HUES6 (cell line): Measurements from ENCODE around the gene DNAL4.
"Not testable (repeated sequence)": the region's sequence is repeated elsewhere in the genome, so short reads cannot be mapped to it uniquely, and the experiment has no call there.

Experiments used
- H3K27ac ChIP-seq: 2 replicates; pipeline ENCODE4 v1.7.0; 2013; ENCODE audit warnings: low read depth, mild to moderate bottlenecking, low read length, inconsistent platforms
- H3K27me3 ChIP-seq: 2 replicates; pipeline ENCODE4 v1.6.1; 2013; ENCODE audit warnings: low read length; ENCODE audit not compliant: control insufficient read depth, insufficient read depth
- H3K36me3 ChIP-seq: 2 replicates; pipeline ENCODE4 v1.6.1; 2013; ENCODE audit warnings: low read length; ENCODE audit not compliant: control insufficient read depth, insufficient read depth
- H3K4me1 ChIP-seq: 2 replicates; pipeline ENCODE4 v1.6.1; 2013; ENCODE audit warnings: low read length; ENCODE audit not compliant: control insufficient read depth, insufficient read depth
- H3K4me3 ChIP-seq: 2 replicates; pipeline ENCODE4 v1.5.1; 2013; ENCODE audit warnings: low read depth, low read length
- H3K9ac ChIP-seq: one replicate; pipeline ENCODE4 v1.6.1; 2013; ENCODE audit warnings: mild to moderate bottlenecking, low read length
- H3K9me3 ChIP-seq: 2 replicates; pipeline ENCODE4 v1.6.1; 2013; ENCODE audit warnings: low read depth, low read length; ENCODE audit not compliant: control insufficient read depth, insufficient read depth

DNAL4 gene

GRCh38 chr22:38826801-38827200 lies 32.9 kb upstream of the DNAL4 start:
- Histone ChIP-seq H3K9ac (no peak overlapping the region), H3K27ac (no peak overlapping the region), H3K36me3 (no peaks in the 10 kb centered on the region), H3K4me1 (0 out of 2 replicates have a peak, but pooled peaks cover under 1% of the 10 kb centered on the region), H3K27me3 (no peaks in the 10 kb centered on the region), H3K4me3 (no peak overlapping the region), H3K9me3 (no peaks in the 10 kb centered on the region)

GRCh38 chr22:38826386-38826785 lies 32.4 kb upstream of the DNAL4 start:
- Histone ChIP-seq H3K36me3 (no peaks in the 10 kb centered on the region), H3K4me3 (no peak overlapping the region), H3K9ac (no peak overlapping the region), H3K4me1 (no peaks in the 10 kb centered on the region), H3K9me3 (no peaks in the 10 kb centered on the region), H3K27me3 (0 out of 2 replicates have a peak, but pooled peaks cover 2% of the 10 kb centered on the region), H3K27ac (no peak overlapping the region)

GRCh38 chr22:38824585-38824984 lies 30.6 kb upstream of the DNAL4 start:
- H3K27me3 ChIP-seq: peaks cover 10% of the 10 kb centered on the region
- no peaks in the 10 kb centered on the region for H3K4me1 ChIP-seq
- H3K27ac ChIP-seq: no peak overlapping the region
- H3K9me3 ChIP-seq: no peaks in the 10 kb centered on the region
- H3K36me3 ChIP-seq: no peaks in the 10 kb centered on the region
- H3K4me3 ChIP-seq: no peak overlapping the region
- no peak overlapping the region for H3K9ac ChIP-seq

GRCh38 chr22:38823637-38824036 lies 29.7 kb upstream of the DNAL4 start:
- no peak overlapping the region for H3K27ac ChIP-seq
- peaks cover 17% of the 10 kb centered on the region for H3K27me3 ChIP-seq
- H3K9ac ChIP-seq: no peak overlapping the region
- no peaks in the 10 kb centered on the region for H3K4me1 ChIP-seq
- H3K4me3 ChIP-seq: no peak overlapping the region
- no peaks in the 10 kb centered on the region for H3K36me3 ChIP-seq
- no peaks in the 10 kb centered on the region for H3K9me3 ChIP-seq

GRCh38 chr22:38823076-38823475 lies 29.1 kb upstream of the DNAL4 start:
- H3K4me1 ChIP-seq: no peaks in the 10 kb centered on the region
- no peak overlapping the region for H3K9ac ChIP-seq
- no peak overlapping the region for H3K27ac ChIP-seq
- no peaks in the 10 kb centered on the region for H3K9me3 ChIP-seq
- peaks cover 17% of the 10 kb centered on the region for H3K27me3 ChIP-seq
- no peaks in the 10 kb centered on the region for H3K36me3 ChIP-seq
- no peak overlapping the region for H3K4me3 ChIP-seq

GRCh38 chr22:38820020-38820419 lies 26.1 kb upstream of the DNAL4 start:
- 0 out of 2 replicates have a peak, but pooled peaks cover 3% of the 10 kb centered on the region for H3K4me1 ChIP-seq
- H3K27me3 ChIP-seq: peaks cover 24% of the 10 kb centered on the region
- H3K27ac ChIP-seq: no peak overlapping the region
- H3K9me3 ChIP-seq: no peaks in the 10 kb centered on the region
- no peaks in the 10 kb centered on the region for H3K36me3 ChIP-seq
- H3K9ac ChIP-seq: no peak overlapping the region
- H3K4me3 ChIP-seq: no peak overlapping the region

- H3K27ac ChIP-seq: no peak overlapping the region
- no peaks in the 10 kb centered on the region for H3K36me3 ChIP-seq
- H3K9me3 ChIP-seq: no peaks in the 10 kb centered on the region
- H3K4me1 ChIP-seq: 0 out of 2 replicates have a peak, but pooled peaks cover 3% of the 10 kb centered on the region
- peaks cover 24% of the 10 kb centered on the region for H3K27me3 ChIP-seq
- H3K9ac ChIP-seq: no peak overlapping the region
- H3K4me3 ChIP-seq: no peak overlapping the region
Observed at GRCh38 chr22:38819387-38819940, 25.5 kb upstream of the DNAL4 start.

- no peak overlapping the region for H3K9ac ChIP-seq
- H3K9me3 ChIP-seq: no peaks in the 10 kb centered on the region
- 0 out of 2 replicates have a peak, but pooled peaks cover 3% of the 10 kb centered on the region for H3K4me1 ChIP-seq
- no peak overlapping the region for H3K4me3 ChIP-seq
- H3K27me3 ChIP-seq: peaks cover 31% of the 10 kb centered on the region
- H3K36me3 ChIP-seq: no peaks in the 10 kb centered on the region
- H3K27ac ChIP-seq: no peak overlapping the region
Observed at GRCh38 chr22:38817196-38817595, 23.3 kb upstream of the DNAL4 start.

GRCh38 chr22:38815842-38816241 lies 21.9 kb upstream of the DNAL4 start:
- Histone ChIP-seq H3K27ac (no peak overlapping the region), H3K9ac (no peak overlapping the region), H3K4me1 (0 out of 2 replicates have a peak, but pooled peaks cover 3% of the 10 kb centered on the region), H3K27me3 (peaks cover 29% of the 10 kb centered on the region), H3K9me3 (no peaks in the 10 kb centered on the region), H3K36me3 (no peaks in the 10 kb centered on the region), H3K4me3 (no peak overlapping the region)

GRCh38 chr22:38811241-38811640 lies 17.3 kb upstream of the DNAL4 start:
- H3K27me3 ChIP-seq: peaks cover 6% of the 10 kb centered on the region
- peaks cover 4% of the 10 kb centered on the region; the same call in 1 of the 2 replicates for H3K9me3 ChIP-seq
- H3K27ac ChIP-seq: no peak overlapping the region
- no peak overlapping the region for H3K9ac ChIP-seq
- H3K36me3 ChIP-seq: no peaks in the 10 kb centered on the region
- 0 out of 2 replicates have a peak, but pooled peaks cover 3% of the 10 kb centered on the region for H3K4me1 ChIP-seq
- no peak overlapping the region for H3K4me3 ChIP-seq

- H3K9ac ChIP-seq, H3K9me3 ChIP-seq, H3K4me3 ChIP-seq, H3K27ac ChIP-seq, H3K36me3 ChIP-seq: not testable (repeated sequence)
- H3K4me1 ChIP-seq: peaks cover 11% of the 10 kb centered on the region; the same call in 1 of the 2 replicates
- H3K27me3 ChIP-seq: peaks cover 16% of the 10 kb centered on the region
Observed at GRCh38 chr22:38805041-38805593, 11.2 kb upstream of the DNAL4 start.
